HG03378 (cell line): Measurements from ENCODE around the gene CREB1.

Experiments used
- ATAC-seq: cut with Tn5 transposase; IDR thresholded peaks from one replicate; pipeline ENCODE4 v1.9.1; 2021; ENCODE audit warnings: mild to moderate bottlenecking, moderate library complexity; ENCODE audit not compliant: unreplicated experiment

CREB1 gene

DNA sequence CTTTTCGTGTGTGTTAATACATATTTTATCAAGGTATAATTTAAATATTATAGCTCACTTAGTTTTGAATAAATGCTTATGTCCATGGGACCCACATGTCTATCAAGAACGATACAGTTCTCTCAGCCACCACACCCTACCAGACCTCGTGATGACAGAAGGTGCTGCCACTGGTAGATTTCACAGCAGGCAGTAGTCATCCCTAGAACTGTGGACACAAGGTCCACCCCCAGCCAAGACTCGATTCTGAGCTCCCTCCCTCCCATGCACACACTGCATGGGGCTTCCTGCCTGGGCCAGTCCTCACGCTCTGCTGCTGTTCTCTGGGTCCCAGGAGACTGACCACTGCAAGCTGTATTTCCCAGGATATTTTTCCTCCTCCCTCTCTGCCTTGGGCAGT lies 26.5 kb upstream of the CREB1 start:
- ATAC-seq, result peak; percentile 78

DNA sequence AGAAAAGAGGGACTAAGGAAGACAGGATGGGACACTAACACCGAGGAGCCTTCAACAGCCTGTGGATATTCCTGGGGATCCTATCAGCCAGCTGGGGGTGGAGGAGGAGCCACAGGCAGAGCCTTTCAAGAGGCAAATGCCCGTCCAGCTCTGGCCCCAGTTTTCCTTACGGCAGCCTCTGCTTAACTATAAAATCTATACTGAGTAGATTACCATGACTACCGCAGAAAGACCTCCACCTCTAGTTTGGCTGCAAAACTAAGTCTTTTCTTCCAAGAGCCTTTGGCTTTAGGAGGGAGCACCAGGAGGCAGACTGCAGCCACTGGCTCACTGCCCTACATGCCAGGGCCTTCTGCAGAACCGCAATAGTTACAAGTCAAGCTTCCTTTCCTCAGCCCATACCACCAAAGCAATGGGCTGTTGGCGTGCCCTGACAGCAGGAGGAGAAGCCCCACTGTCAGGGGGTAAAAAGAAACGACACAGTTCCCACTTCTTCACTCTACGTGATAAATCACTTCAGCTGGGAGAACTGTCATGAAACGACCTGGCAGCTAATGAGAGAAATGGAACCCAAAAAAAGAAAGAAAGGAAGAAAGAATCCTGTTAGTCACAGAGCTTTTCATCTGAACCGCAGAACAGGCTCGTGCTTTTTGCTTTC lies 25.1 kb upstream of the CREB1 start:
- ATAC-seq, result no peak

DNA sequence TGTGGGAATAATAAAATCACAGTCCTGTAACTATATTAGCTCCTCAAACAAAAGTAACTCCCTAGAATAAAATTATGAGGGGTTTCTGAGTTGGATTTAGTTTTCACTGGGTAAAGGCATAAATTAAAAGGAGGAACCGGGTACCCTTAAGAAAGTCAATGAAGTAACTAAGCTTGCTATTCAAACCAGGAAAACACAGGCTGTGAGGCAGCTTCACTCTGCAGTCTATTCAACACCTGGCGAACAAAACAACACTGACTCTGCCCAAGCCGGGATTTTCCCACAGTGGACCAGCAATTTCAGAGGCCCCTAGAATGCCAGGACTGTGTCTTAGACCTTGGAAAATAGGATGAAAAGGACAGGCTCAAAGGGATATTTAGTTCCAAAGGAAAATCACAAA lies 24.6 kb upstream of the CREB1 start:
- ATAC-seq, result no peak

DNA sequence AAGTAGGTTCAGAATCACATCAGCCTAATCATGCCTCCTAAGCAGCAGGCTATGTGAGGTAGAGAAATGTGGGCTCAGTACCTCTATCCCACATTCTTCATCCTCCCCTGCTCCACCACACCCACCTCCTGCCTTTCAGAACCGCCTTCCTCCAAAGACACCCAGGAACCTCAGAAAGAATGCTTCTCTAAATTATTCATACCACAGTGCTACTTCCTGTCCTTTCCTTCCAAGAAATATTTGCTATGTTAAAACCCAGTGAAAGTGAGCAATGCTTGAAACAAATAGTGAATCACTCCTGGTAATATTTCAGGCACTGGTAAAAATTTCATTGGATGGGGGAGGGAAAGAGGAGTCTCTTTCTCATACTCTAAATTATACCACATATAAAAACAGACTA lies 24.0 kb upstream of the CREB1 start:
- no peak for ATAC-seq

DNA sequence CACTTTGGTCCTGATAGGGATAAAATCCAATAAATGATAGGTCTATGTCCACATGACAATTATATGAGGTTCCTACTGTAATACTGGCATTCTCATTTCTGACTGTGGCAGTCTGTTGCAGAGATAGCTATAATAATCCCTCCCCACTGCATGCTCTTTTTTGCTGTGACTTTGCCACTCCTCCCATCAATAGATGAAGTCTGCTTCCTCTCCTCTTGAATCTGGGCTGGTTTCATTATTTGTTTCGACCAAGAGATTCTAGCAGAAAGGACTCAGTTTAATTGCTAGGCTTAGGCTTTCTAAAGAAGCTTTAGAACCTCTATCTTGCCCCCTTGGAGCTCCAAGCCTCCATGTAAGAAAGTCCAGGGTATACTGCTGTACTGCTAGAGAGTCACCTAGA lies 23.3 kb upstream of the CREB1 start:
- no peak for ATAC-seq

DNA sequence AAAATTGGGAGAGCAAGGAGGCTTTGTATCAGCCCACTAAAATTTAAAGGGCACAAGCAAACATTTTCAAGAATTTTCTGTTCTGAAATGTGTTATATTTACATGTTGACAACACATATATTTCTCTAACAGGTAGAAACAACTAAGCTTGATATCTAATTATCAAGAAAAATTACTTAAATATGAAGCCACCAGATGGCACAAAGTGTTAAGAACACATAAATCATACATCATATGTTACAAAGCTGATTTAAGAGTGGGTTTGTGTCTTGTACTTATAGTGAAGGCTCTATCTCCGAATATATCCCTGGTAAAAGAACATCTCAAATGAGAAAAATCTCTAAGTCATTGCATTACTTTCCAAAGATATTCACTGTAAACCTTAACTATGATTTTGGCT lies 19.6 kb upstream of the CREB1 start:
- no peak for ATAC-seq

DNA sequence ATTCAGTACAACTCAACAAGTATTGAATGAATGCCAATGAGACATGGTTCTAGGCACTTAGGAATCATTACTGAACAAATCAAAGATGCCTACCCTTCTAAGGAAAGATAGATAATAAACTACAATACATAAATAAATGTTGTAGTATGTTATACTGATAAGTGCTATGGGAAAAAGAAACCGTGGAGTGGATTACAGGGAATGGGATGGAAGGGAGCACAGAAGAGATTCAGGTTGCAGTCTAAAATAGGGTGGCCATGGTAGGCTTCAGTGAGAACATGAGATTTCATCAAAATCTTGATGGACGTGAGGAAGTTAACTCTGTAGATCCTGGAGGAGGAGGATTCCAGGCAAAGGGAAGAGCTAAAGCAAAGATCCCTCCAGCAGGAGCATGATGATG lies 17.9 kb upstream of the CREB1 start:
- ATAC-seq, result no peak

DNA sequence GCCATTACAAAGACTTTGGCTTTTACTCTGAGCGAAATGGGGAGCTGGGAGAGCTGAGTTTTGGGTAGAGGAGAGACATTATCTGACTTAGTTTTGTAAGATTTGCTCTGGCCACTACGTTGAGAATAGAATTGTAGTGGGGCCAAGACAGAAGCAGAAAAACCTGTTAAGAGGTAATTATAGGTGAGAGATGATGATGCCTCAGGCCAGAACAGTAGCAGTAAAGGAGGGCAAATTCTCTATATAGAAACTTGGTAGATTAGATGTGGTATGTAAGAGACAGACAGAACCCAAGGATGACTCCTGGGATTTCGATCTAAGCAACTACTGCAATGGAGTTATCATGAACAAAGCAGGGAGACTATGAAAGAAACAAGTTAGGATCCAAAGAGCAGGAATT lies 17.4 kb upstream of the CREB1 start:
- no peak for ATAC-seq

DNA sequence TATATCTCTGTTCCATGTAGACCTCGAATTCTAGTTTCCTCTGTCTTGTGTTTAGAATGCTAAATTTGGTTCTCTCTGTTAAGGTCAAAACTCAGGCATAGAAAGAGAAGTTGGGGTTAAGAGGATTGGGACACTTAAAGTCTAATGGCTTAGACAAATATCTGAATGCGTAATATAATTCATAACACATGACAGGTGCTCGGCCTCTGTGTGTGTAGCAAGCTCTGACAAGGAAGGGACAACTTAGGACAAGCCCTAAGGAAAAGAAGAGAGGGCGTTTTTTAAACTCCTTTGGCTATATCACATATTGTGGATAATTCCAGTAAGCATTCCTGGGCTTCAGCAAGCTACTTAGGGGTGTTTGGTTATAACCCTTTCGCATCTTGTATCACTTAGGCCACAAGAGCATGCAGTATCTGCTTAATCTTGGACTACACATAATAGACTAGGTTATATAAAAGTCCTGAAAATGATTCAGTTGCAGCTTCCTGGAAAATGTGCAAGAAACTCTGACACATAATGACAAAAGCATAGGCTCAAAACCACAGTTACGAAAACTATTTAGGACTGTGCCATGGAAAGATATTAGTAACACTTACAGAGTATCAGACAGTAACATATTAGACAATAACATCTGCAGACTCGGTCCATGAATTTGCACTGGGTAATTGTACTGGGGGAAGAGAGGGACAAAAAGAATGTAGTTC lies 16.1 kb upstream of the CREB1 start:
- ATAC-seq, result no peak

DNA sequence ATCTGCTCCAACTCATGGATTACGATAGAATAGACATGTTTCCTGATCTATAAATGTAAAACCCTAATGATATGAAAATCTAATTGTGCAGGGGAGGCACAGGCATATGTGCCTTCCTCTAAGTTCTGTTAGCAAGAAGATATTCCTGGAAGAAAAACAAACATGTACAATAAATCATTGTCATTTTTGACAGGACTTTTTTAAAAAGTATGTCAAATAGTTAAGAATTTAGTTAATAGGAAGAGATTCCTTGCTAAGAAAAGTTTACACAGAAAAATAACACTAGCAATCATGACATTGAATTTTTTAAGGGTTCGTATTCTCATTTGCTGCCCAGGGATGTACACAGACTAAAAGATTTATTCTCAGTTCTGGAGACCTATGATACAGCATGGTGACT lies 15.3 kb upstream of the CREB1 start:
- no peak for ATAC-seq

DNA sequence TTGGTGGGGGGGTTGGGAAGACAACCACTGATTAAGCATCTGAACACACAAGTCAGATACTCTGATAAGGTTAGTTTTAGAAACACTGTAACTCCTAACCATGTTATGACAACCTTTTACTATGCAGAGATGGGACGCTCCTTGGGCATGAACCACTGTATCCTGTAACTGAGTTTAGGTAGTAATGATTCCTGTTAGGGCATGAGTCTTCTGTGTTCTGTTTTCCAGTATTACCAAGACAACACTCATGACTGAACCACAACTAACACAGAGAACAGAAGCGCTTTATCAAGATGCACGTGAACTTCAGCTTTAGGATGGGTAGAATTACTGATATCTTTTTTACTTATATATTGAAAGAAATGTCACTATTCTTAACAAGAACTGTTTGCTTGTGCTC lies 14.1 kb upstream of the CREB1 start:
- no peak for ATAC-seq

DNA sequence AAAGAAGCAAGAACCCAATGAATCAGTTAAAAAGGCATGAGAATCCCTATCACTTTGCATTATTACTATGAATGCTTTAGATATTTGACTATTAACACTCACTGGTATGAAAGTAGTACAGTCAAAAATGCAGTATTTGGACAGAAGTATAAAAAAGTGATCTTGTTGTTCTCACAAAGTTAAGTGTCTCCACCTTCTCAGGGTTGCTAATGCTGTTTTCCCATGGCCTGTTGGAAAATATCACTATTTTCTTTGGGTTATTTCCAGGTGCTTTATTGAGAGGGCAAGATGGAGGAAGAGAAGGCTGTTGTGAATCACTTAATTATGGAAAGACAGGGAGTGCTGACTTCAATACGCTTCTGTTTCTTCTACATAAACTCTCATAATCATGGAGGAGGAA lies 13.6 kb upstream of the CREB1 start:
- ATAC-seq, result no peak

DNA sequence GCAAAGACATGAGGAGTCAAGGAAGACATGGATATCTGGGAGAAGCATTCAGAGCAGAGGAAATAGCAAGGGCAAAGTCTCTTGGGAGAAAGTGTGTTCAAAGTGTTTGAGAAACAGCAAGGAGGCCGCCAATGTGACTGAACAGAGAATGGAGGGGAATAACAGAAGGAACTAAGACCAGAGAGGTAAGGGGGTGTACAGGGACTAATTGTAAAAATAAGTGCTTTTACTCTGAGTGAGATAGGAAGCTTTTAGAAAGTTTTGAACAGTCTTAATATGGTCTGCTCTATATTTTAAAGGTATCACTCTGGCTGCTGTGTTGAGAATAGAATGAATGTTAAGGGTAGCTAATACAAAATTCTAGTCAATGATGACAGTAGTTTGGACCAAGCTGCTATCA lies 6.8 kb upstream of the CREB1 start:
- ATAC-seq, result no peak

DNA sequence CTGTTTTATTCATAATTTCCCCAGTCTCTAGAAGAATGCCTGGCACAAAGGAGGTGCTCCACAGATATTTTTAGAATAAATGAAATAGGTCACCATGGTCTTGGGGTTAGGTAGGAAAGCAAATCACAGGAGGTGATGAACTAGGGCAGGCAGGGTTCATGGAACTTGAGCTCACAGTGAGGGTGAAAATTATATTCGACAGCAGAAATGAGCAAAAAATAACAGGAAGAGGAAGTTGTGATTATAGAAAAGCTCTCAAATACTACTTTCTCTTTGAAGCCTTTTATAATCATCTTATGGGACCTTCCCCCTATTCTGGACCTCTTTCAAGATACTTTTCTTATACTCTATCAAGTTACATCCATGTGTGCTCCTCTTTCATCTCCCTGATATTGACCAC lies 4.5 kb upstream of the CREB1 start:
- no peak for ATAC-seq

DNA sequence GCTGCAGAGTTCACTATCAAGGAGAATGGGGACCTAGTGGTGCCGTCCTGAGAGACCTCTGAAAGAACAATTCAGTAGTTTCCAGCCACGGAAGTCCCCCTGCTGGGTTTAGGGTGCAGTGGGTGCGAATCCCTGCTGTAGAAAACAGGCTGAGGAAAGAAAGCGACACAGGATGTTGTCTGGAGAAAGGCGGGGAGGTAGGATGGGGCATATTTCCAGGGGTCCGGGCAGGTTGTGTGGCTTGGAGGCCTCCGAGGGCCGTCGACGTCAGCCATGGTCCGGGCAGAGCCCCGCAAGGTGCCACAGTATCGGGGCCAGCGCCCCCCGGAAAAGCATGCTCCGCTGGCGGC lies 807 bp upstream of the CREB1 start:
- ATAC-seq, result peak; percentile 13

DNA sequence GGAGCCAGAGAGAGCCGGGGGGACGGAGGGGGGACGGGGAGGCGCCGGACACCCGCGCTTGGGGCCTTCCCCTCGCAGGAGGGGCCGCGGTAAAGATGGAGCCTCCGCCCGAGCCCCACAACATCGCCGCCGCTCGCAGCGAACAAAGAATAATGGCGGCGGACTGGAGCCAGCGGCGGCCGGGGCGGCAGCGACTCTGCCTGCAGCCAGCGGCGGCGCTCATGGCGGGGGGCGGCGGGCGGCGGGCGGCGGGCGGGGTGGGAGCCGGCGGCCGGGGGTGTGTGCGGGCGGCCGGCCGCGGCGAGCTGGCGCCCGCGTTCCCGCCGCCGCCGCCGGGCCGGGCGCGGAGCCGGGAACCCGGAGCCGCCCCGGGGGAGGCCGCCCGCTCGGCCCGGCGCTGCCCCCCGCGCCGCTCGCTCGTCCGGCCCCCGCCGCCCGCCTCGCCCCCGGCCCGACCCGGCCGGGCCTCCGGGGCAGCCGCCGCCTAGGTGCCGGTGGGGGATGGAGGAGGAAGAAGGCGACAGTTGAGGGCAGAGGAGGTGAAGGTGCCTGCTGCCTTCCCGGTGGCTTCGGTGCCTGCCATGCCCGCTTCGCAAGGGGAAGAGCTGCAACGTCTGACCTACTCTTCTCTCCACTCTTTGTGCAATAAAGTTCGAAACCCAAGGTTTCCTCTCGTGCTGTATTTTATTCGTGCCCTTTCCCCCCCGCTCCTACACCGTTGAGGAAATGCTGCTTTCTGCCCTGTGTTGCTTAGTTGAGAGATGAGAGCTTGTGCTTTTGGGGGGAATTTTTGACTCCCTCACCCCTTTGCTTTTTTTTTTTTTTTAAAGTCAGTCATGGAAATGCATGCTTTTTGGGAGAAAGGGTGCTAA lies 634 bp downstream of the CREB1 start:
- no peak for ATAC-seq

DNA sequence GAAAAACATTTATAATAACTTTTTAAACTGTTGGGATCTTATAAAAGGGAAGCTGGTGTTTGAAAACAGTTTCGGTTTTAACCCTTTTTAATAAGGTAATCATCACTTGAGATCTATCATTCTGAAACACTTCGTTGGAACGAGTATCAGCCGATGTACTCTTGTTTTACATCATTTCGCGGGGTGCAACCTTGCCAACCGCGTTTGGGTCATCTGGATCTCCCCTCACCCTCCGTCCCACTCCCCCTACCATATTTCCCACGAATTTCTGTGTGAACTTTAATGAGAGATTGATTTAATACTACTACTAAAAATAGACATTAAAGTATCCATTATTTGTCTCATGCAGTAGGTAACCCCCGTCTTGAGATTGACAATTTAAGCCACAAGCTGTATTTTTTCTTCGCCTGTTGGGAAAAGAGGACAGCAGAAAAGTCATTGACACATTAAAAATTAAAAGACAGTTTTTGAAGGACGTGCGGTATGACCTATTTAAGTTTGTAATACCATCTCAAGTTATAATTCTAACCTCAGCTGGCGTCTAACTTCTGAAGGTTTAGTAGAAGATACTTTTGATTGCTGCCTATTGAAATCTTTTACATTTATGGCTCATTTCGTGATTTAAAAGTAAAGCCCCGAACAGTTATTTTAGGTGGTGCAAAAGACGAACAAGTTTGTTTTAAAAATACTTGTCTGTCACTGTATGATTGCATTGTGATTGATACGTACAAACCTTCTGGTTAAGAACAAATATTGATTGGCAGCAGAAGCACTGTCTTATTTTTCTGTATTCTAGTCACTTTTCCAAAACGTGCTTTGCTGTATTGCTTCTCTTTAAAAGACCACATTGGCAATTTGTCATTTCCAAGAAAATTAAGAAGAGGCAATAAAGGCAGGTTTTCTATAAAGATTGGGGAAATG lies 1.5 kb downstream of the CREB1 start:
- ATAC-seq, result no peak

DNA sequence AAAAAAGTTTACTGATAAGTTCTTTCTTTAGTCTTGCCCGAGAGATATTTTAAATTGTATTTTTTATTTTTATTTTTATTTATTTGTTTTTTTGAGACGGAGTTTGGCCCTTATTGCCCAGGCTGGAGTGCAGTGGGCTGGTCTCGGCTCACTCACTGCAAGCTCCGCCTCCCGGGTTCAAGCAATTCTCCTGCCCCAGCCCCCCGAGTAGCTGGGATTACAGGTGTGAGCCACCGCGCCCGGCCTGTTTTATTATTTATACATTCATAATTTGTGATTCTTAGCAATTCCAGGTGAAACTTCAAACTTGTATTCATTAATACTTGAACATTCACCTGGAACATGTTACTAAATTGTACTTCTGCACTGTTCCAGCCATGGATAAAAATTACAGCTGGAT lies 2.9 kb downstream of the CREB1 start:
- no peak for ATAC-seq

DNA sequence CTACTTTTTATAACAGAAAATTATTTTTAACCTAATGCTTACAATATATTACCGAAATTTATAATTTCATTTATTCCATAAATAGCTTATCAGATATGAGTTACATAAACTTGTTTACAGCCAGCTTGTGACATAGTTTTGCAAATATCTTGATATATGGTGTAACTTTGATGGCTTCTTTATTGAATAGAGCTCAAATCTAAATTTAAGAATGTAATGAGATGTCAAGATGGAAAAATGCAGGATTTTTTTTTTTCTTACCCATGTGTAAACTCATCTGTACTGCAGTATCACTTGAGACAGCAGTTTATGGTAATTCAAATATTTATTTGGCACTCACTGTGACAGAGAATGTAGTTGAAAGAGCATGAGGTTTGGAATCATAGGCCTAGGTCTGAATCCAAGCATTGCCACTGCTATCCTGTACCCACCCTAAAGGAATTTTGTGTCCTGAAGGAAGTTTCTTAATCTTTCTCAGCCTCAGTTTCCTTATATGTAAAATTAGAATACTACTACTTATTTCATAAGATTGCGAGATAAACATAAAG lies 3.8 kb downstream of the CREB1 start:
- no peak for ATAC-seq

DNA sequence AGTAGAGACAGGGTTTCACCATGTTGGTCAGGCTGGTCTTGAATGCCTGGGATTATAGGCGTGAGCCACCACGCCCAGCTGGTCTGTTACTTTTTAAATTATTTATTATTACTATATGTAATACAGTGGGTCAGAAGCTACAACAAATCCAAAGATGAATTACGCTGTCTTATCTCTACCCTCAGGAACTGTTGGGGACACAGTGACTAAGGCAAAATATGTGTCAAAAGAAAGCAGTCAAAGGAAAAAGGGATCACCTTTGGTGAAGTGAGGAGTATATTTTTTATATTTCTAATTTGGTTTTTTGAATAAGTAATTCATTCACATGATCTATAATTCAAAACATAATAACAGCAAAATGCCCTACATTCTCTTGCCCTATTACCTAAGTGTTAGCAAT lies 4.7 kb downstream of the CREB1 start:
- ATAC-seq, result no peak

DNA sequence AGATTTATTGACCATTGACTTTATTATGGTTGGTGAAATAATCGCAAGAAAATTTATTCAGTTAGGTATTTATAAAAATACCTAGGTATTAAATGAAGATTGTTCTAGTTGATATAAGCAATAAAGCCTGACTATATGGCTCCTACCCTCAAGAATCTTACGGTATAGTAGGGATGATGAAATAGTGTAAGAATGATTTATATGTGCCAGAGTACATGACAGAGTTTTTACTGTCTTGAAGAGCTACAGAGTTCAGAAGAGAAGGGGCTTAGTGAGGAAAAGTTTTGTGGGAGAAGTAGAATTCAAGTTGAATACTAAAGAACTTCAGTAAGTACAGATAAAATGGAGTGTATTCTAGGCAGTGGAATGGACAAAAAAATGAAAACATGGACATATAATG lies 9.7 kb downstream of the CREB1 start:
- ATAC-seq, result no peak
